HFFc6 (cell line): ENCODE results near the gene CD163. TPM values are rescaled to one million over a fixed set of nuclear protein-coding genes. Genes with fewer than 3 reads are reported as not detected.

Experiments used
- DNase-seq: peaks from one replicate; pipeline ENCODE4 v3.0.0-alpha.2; 2018
- H3K27ac Mint-ChIP-seq: 2 replicates; pipeline ENCODE4 v1.8.0; 2020; ENCODE audit warnings: mild to moderate bottlenecking, mixed read lengths
- H3K27me3 Mint-ChIP-seq: 2 replicates; pipeline ENCODE4 v1.8.0; 2021; ENCODE audit warnings: mild to moderate bottlenecking, moderate library complexity, mixed read lengths; ENCODE audit not compliant: insufficient read depth
- H3K36me3 Mint-ChIP-seq: 2 replicates; pipeline ENCODE4 v1.8.0; 2021; ENCODE audit warnings: low read depth, mixed read lengths
- H3K4me1 Mint-ChIP-seq: 2 replicates; pipeline ENCODE4 v1.8.0; 2020; ENCODE audit warnings: low read depth, mixed read lengths
- H3K4me3 Mint-ChIP-seq: 2 replicates; pipeline ENCODE4 v1.8.0; 2020; ENCODE audit warnings: mild to moderate bottlenecking, moderate library complexity, mixed read lengths
- H3K9me3 Mint-ChIP-seq: 2 replicates; pipeline ENCODE4 v1.8.0; 2020; ENCODE audit warnings: mild to moderate bottlenecking, mixed read lengths
- CTCF ChIP-seq: fragments of 200-600 bp; sonication (generic); IDR thresholded peaks from 2 replicates; pipeline ENCODE4 v1.5.0; 2021; ENCODE audit warnings: antibody characterized with exemption, mild to moderate bottlenecking
- total RNA-seq, 6 experiments: library from RNA; stranded (reverse); fragmentation: NEBNext Ultra II Directional; extraction: Animal tissue kit (Norgen Biotek cat#: 25700); gene quantifications; 2 replicates in 1 of 6; 3 replicates in 5 of 6; pipeline ENCODE4 v1.2.3, GENCODE V29; 2021

Gene CD163
- total RNA-seq, 6 experiments from 2014 or later: 0.07 TPM; not detected in 5

GRCh38 chr12:7496451-7496850 lies 7.1 kb downstream of the CD163 start:
- TF ChIP-seq CTCF: no peak
- no peak for DNase-seq
- peaks cover 47% of the 10 kb centered on the region for H3K4me1 Mint-ChIP-seq
- H3K27me3 Mint-ChIP-seq: no peaks in the 10 kb centered on the region
- no peaks in the 10 kb centered on the region for H3K9me3 Mint-ChIP-seq
- H3K36me3 Mint-ChIP-seq: peaks cover 9% of the 10 kb centered on the region
- H3K4me3 Mint-ChIP-seq: no peak overlapping the region
- H3K27ac Mint-ChIP-seq: no peak overlapping the region

DNA sequence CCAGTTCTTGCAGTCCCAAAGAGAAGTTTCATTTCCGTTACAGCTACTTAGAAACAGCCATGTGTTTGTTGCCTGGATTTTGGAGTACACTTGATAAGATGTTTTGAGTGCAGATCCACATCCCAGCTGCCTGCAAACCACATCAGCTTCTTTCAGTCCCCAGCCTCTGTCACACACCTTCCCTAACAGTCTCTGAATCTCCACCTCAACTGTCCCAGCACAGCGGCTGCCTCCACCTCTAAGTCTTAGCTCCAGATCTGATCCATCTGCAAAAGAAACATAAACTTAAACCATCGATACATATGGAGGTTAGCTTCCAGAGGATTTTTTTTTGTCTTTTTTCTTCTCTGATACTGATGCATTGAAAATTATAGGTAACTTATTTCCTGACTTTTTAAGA lies 8.4 kb downstream of the CD163 start:
- TF ChIP-seq CTCF: no peak
- H3K4me3 Mint-ChIP-seq: no peak overlapping the region
- no peak for DNase-seq
- H3K4me1 Mint-ChIP-seq: peaks cover 35% of the 10 kb centered on the region
- H3K36me3 Mint-ChIP-seq: peaks cover 9% of the 10 kb centered on the region; the same call in 1 of the 2 replicates
- H3K27ac Mint-ChIP-seq: no peak overlapping the region
- H3K9me3 Mint-ChIP-seq: no peaks in the 10 kb centered on the region
- H3K27me3 Mint-ChIP-seq: no peaks in the 10 kb centered on the region

- Mint-ChIP-seq H3K36me3 (peaks cover 9% of the 10 kb centered on the region; the same call in 1 of the 2 replicates), H3K27me3 (no peaks in the 10 kb centered on the region), H3K4me1 (peaks cover 14% of the 10 kb centered on the region), H3K4me3 (no peak overlapping the region), H3K9me3 (no peaks in the 10 kb centered on the region), H3K27ac (no peak overlapping the region)
- TF ChIP-seq CTCF: no peak
- no peak for DNase-seq
Observed at GRCh38 chr12:7493006-7493405, 10.6 kb downstream of the CD163 start.

- 0 out of 2 replicates have a peak, but pooled peaks cover 5% of the 10 kb centered on the region for H3K4me1 Mint-ChIP-seq
- no peaks in the 10 kb centered on the region for H3K9me3 Mint-ChIP-seq
- DNase-seq: no peak
- no peak for TF ChIP-seq CTCF
- H3K4me3 Mint-ChIP-seq: no peak overlapping the region
- no peak overlapping the region for H3K27ac Mint-ChIP-seq
- H3K27me3 Mint-ChIP-seq: no peaks in the 10 kb centered on the region
- no peaks in the 10 kb centered on the region for H3K36me3 Mint-ChIP-seq
Observed at GRCh38 chr12:7486512-7486911, 17.1 kb downstream of the CD163 start.

DNA sequence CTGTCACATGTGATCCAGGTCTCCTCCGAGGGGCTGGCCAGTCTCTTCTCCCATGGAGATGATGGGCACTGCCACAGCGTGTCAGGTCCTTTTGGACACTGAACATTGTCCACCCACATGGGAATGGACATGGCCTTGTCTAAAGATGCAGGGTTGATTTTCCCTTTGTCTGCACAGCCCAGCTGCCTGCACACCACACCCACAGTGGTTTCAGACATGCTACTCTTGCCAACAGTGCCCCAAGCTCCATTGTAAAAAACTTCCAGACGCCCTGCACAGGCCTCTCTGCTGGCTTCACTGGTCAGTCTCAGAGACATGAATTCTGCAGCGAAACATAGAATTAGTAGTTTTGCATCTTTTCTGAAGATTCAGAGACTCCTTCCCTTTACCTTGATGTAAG lies 18.5 kb downstream of the CD163 start:
- H3K4me1 Mint-ChIP-seq: peaks cover 6% of the 10 kb centered on the region
- no peaks in the 10 kb centered on the region for H3K27me3 Mint-ChIP-seq
- no peaks in the 10 kb centered on the region for H3K9me3 Mint-ChIP-seq
- no peak overlapping the region for H3K27ac Mint-ChIP-seq
- H3K36me3 Mint-ChIP-seq: no peaks in the 10 kb centered on the region
- no peak overlapping the region for H3K4me3 Mint-ChIP-seq
- no peak for DNase-seq
- TF ChIP-seq CTCF: no peak

DNA sequence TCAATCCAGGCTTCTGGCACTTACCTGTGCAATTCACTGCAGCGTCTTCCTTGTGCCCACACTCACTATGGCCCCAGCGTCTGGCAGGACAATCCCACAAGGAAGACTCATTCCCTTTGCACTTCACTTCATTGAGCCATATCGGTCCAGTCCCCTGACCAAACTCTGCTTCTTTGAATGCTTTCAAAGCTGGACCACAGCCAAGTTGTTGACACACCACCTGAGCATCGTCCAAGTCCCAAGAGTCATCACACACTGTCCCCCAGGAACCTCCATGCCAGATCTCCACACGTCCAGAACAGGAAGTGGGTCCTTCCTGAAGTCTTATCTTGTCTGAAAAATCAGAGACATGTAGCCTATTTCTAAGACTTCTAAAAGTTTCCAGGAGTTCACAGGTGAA lies 20.2 kb downstream of the CD163 start:
- Mint-ChIP-seq H3K27ac (no peak overlapping the region), H3K9me3 (no peaks in the 10 kb centered on the region), H3K27me3 (no peaks in the 10 kb centered on the region), H3K4me3 (no peak overlapping the region), H3K4me1 (peaks cover 11% of the 10 kb centered on the region), H3K36me3 (no peaks in the 10 kb centered on the region)
- no peak for TF ChIP-seq CTCF
- DNase-seq: no peak
